Ovary (tissue), 9 donors: ENCODE measurements around the gene ZMAT2. TPM values are rescaled to one million over a fixed set of nuclear protein-coding genes. Genes with fewer than 3 reads are reported as not detected.

Experiments used
- DNase-seq, 5 donors: peaks; one replicate each; pipeline ENCODE4 v3.0.0-alpha.2; 2019 to 2020
- H3K27ac ChIP-seq, 2 donors: fragments of 200-600 bp; one replicate each; pipeline versions ENCODE4 v1.5.1 to v1.8.0; 2019 to 2022
- H3K27me3 ChIP-seq: fragments of 200-600 bp; one replicate; pipeline ENCODE4 v1.8.0; 2022
- H3K36me3 ChIP-seq: fragments of 200-600 bp; sonication (generic); one replicate; pipeline ENCODE4 v1.5.1; 2019
- H3K4me1 ChIP-seq: one replicate; pipeline ENCODE4 v1.8.1; 2013; ENCODE audit warnings: mild to moderate bottlenecking, moderate library complexity; ENCODE audit not compliant: insufficient read depth
- H3K4me3 ChIP-seq: fragments of 200-600 bp; sonication (generic); one replicate; pipeline ENCODE4 v1.5.1; 2017
- H3K9me3 ChIP-seq, 2 donors: fragments of 200-600 bp in 1 of 2; sonication (generic) in 1 of 2; one replicate each; pipeline versions ENCODE4 v1.5.1 to v1.8.1; 2013 to 2019; ENCODE audit warnings: mild to moderate bottlenecking in 1 of 2, moderate library complexity in 1 of 2
- CTCF ChIP-seq, 3 donors: fragments of 450-650 bp in 2 of 3; fragments of 200-600 bp in 1 of 3; IDR thresholded peaks; one replicate each; pipeline versions ENCODE4 v1.5.1 to v1.8.0; 2016 to 2022; ENCODE audit warnings: antibody characterized with exemption in 3 of 3, mild to moderate bottlenecking in 1 of 3
- EP300 ChIP-seq: sonication (generic); formaldehyde crosslinking; IDR thresholded peaks from one replicate; pipeline ENCODE4 v1.6.1; 2017; ENCODE audit warnings: antibody characterized with exemption
- POLR2A ChIP-seq: fragments of 450-650 bp; IDR thresholded peaks from one replicate; pipeline ENCODE4 v1.6.1; 2017; ENCODE audit warnings: antibody characterized with exemption, mild to moderate bottlenecking, moderate library complexity
- WGBS, 3 donors: extraction: QIAGEN DNeasy Blood & Tissue Kit in 1 of 3; methylation state at CpG; one replicate each; pipeline versions ENCODE4 v1.1.5 to v1.1.7; 2013 to 2017; 5-methylcytosine and 5-hydroxymethylcytosine counted together
- intact Hi-C, 4 donors: fragments of 100-400 bp; cut with DNase I; formaldehyde crosslinking; loops; one replicate each; pipeline versions ENCODE4 v1.11.0 to v1.15.1; 2022 to 2023
- polyA plus RNA-seq, 2 donors: library from polyadenylated mRNA; stranded (reverse); fragments of 200-250 nt in 1 of 2; fragments of 350-450 nt in 1 of 2; fragmentation: Illumina TruSeq in 1 of 2; extraction: RNeasy Lipid Tissue Mini Kit (QIAGEN cat#74804) in 1 of 2; gene quantifications; one replicate each; pipeline ENCODE4 v1.2.3, GENCODE V29; 2013 to 2014
- small RNA-seq: library from RNA; depleted of rRNA; stranded (forward); fragments of <200 nt; gene quantifications from one replicate; pipeline ENCODE3, GENCODE V24; 2016
- total RNA-seq, 7 donors: library from RNA; depleted of rRNA in 2 of 7; stranded (reverse); fragments of >200 nt in 2 of 7; fragmentation: NEBNext Ultra II Directional in 3 of 7; extraction: Animal tissue kit (Norgen Biotek cat#: 25700) in 3 of 7; gene quantifications; one replicate each; pipeline versions ENCODE4 v1.1.0 to v1.2.4, GENCODE V29; 2016 to 2023
- donor health status: DM: no; HTN: no; CAD: no; lungs with moderate emphysema.
- donor health status: DM: no; HTN: no; CAD: no.
- donor health status: Bipolar disorder and iron deficiency.
- donor health status: DM: yes; HTN: yes; CAD: no.
- donor health status: DM: no; HTN: no; CAD: no.
- donor health status: DM: yes; HTN: yes; CAD: no.

Gene ZMAT2
- total and polyA plus RNA-seq, 9 donors, result 22.9 to 126 (median 40.7) TPM

- H3K27ac ChIP-seq, result no peak overlapping the region
- H3K27me3 ChIP-seq, result no peaks in the 10 kb centered on the region
- DNase-seq, result no peak
- intact Hi-C loops, result no loop called here
- WGBS, 3 donors, result 77 to 83% (median 79%) methylated on average over 5 of the region's 5 CpGs
- H3K4me1 ChIP-seq, result no peaks in the 10 kb centered on the region
- H3K4me3 ChIP-seq, result no peak overlapping the region
- TF ChIP-seq CTCF (IDR thresholded peaks at IDR 0.05), result no peak
- no peak for TF ChIP-seq POLR2A
- TF ChIP-seq EP300, result no peak
- H3K36me3 ChIP-seq, result no peaks in the 10 kb centered on the region
- peaks cover 0 to 4% of the 10 kb centered on the region in 2 donors for H3K9me3 ChIP-seq
Observed at GRCh38 chr5:140753561-140753960, 53.3 kb downstream of the ZMAT2 start.

Small RNAs within 50 kb of the gene (small RNA-seq; reads per million reads assigned to genes)
- gene VTRNA1-1 (15.6 reads per million, percentile 86 among the genes with 10 or more reads in this experiment), gene VTRNA1-2 (0.40 reads per million), gene VTRNA1-3 (not detected)

Other genes with a start within 250 kb of the ZMAT2 start
- 10 to 100 TPM in 6 of 7 donors, 1 to 10 TPM in 1; 8.6 to 23.6 (median 17.8) TPM for gene EIF4EBP3, start 152.8 kb upstream of the ZMAT2 start, total RNA-seq
- 10 to 100 TPM; 16.0 to 30.2 TPM for gene EIF4EBP3, start 152.8 kb upstream of the ZMAT2 start, polyA plus RNA-seq
- gene SRA1, start 143.0 kb upstream of the ZMAT2 start, total RNA-seq, result 10 to 100 TPM; 11.7 to 34.4 (median 20.1) TPM
- gene SRA1, start 143.0 kb upstream of the ZMAT2 start, polyA plus RNA-seq, result 10 to 100 TPM; 16.9 to 33.2 TPM
- 10 to 100 TPM; 33.0 to 47.6 (median 39.5) TPM for gene APBB3, start 135.8 kb upstream of the ZMAT2 start, total RNA-seq
- gene APBB3, start 135.8 kb upstream of the ZMAT2 start, polyA plus RNA-seq, result 10 to 100 TPM; 13.1 to 36.1 TPM
- gene SLC35A4, start 135.6 kb upstream of the ZMAT2 start, total RNA-seq, result 10 to 100 TPM; 22.3 to 65.7 (median 47.1) TPM
- gene SLC35A4, start 135.6 kb upstream of the ZMAT2 start, polyA plus RNA-seq, result 10 to 100 TPM; 27.1 to 80.2 TPM
- 10 to 100 TPM; 26.5 to 96.0 (median 48.6) TPM for gene CD14, start 67.3 kb upstream of the ZMAT2 start, total RNA-seq
- 10 to 100 TPM in 1 of 2 donors, 1 to 10 TPM in 1; 8.7 to 37.7 TPM for gene CD14, start 67.3 kb upstream of the ZMAT2 start, polyA plus RNA-seq
- 10 to 100 TPM; 12.2 to 62.8 (median 14.9) TPM for gene TMCO6, start 61.0 kb upstream of the ZMAT2 start, total RNA-seq
- 10 to 100 TPM in 1 of 2 donors, 1 to 10 TPM in 1; 8.0 to 33.2 TPM for gene TMCO6, start 61.0 kb upstream of the ZMAT2 start, polyA plus RNA-seq
- gene NDUFA2, start 52.8 kb upstream of the ZMAT2 start, total RNA-seq, result 100 to 1,000 TPM in 1 of 7 donors, 10 to 100 TPM in 6; 44.6 to 107 (median 46.9) TPM
- 100 to 1,000 TPM in 1 of 2 donors, 10 to 100 TPM in 1; 42.6 to 123 TPM for gene NDUFA2, start 52.8 kb upstream of the ZMAT2 start, polyA plus RNA-seq
- gene IK, start 52.6 kb upstream of the ZMAT2 start, total RNA-seq, result 100 to 1,000 TPM in 1 of 7 donors, 10 to 100 TPM in 6; 70.9 to 112 (median 78.0) TPM
- gene IK, start 52.6 kb upstream of the ZMAT2 start, polyA plus RNA-seq, result 100 to 1,000 TPM in 1 of 2 donors, 10 to 100 TPM in 1; 99.8 to 184 TPM
- gene WDR55, start 35.5 kb upstream of the ZMAT2 start, total RNA-seq, result 10 to 100 TPM in 6 of 7 donors, 1 to 10 TPM in 1; 9.1 to 16.6 (median 13.7) TPM
- 10 to 100 TPM in 1 of 2 donors, 1 to 10 TPM in 1; 9.9 to 12.3 TPM for gene WDR55, start 35.5 kb upstream of the ZMAT2 start, polyA plus RNA-seq
- gene DND1, start 26.9 kb upstream of the ZMAT2 start, total RNA-seq, result 1 to 10 TPM in 2 of 7 donors, under 1 TPM in 5; 0.30 to 1.2 (median 0.69) TPM
- under 1 TPM in 1 of 2 donors, not detected in 1; 0.98 TPM for gene DND1, start 26.9 kb upstream of the ZMAT2 start, polyA plus RNA-seq
- 10 to 100 TPM; 26.8 to 48.2 (median 41.7) TPM for gene HARS1, start 9.1 kb upstream of the ZMAT2 start, total RNA-seq
- 10 to 100 TPM; 38.9 to 68.6 TPM for gene HARS1, start 9.1 kb upstream of the ZMAT2 start, polyA plus RNA-seq
- 10 to 100 TPM; 15.2 to 25.2 (median 21.6) TPM for gene HARS2, start 9.0 kb upstream of the ZMAT2 start, total RNA-seq
- 10 to 100 TPM; 20.9 to 27.5 TPM for gene HARS2, start 9.0 kb upstream of the ZMAT2 start, polyA plus RNA-seq
- gene PCDHA1, start 85.7 kb downstream of the ZMAT2 start, total RNA-seq, result under 1 TPM in 1 of 7 donors, not detected in 6; 0.05 TPM
- not detected for gene PCDHA1, start 85.7 kb downstream of the ZMAT2 start, polyA plus RNA-seq
- gene PCDHA2, start 94.4 kb downstream of the ZMAT2 start, total RNA-seq, result 1 to 10 TPM in 2 of 7 donors, under 1 TPM in 5; 0.34 to 1.6 (median 0.57) TPM
- under 1 TPM; 0.17 to 0.34 TPM for gene PCDHA2, start 94.4 kb downstream of the ZMAT2 start, polyA plus RNA-seq
- 1 to 10 TPM in 6 of 7 donors, under 1 TPM in 1; 0.65 to 2.7 (median 1.4) TPM for gene PCDHA3, start 100.6 kb downstream of the ZMAT2 start, total RNA-seq
- gene PCDHA3, start 100.6 kb downstream of the ZMAT2 start, polyA plus RNA-seq, result 1 to 10 TPM in 1 of 2 donors, under 1 TPM in 1; 0.45 to 1.1 TPM
- gene PCDHA4, start 106.6 kb downstream of the ZMAT2 start, total RNA-seq, result 1 to 10 TPM in 3 of 7 donors, under 1 TPM in 4; 0.76 to 2.7 (median 1.00) TPM
- under 1 TPM; 0.18 to 0.42 TPM for gene PCDHA4, start 106.6 kb downstream of the ZMAT2 start, polyA plus RNA-seq
- 1 to 10 TPM in 1 of 7 donors, under 1 TPM in 6; 0.11 to 1.4 (median 0.54) TPM for gene PCDHA5, start 121.2 kb downstream of the ZMAT2 start, total RNA-seq
- under 1 TPM; 0.07 to 0.08 TPM for gene PCDHA5, start 121.2 kb downstream of the ZMAT2 start, polyA plus RNA-seq
- 1 to 10 TPM in 3 of 7 donors, under 1 TPM in 4; 0.32 to 1.7 (median 0.97) TPM for gene PCDHA6, start 127.5 kb downstream of the ZMAT2 start, total RNA-seq
- gene PCDHA6, start 127.5 kb downstream of the ZMAT2 start, polyA plus RNA-seq, result under 1 TPM; 0.18 to 0.33 TPM
- gene PCDHA7, start 133.8 kb downstream of the ZMAT2 start, total RNA-seq, result 1 to 10 TPM in 1 of 7 donors, under 1 TPM in 6; 0.35 to 1.4 (median 0.65) TPM
- under 1 TPM; 0.25 to 0.35 TPM for gene PCDHA7, start 133.8 kb downstream of the ZMAT2 start, polyA plus RNA-seq
- under 1 TPM; 0.23 to 0.72 (median 0.43) TPM for gene PCDHA8, start 140.7 kb downstream of the ZMAT2 start, total RNA-seq
- under 1 TPM in 1 of 2 donors, not detected in 1; 0.02 TPM for gene PCDHA8, start 140.7 kb downstream of the ZMAT2 start, polyA plus RNA-seq
- under 1 TPM; 0.34 to 0.60 (median 0.50) TPM for gene PCDHA9, start 147.9 kb downstream of the ZMAT2 start, total RNA-seq
- gene PCDHA9, start 147.9 kb downstream of the ZMAT2 start, polyA plus RNA-seq, result under 1 TPM in 1 of 2 donors, not detected in 1; 0.05 TPM
- gene PCDHA10, start 155.4 kb downstream of the ZMAT2 start, total RNA-seq, result 1 to 10 TPM; 1.0 to 4.0 (median 1.5) TPM
- gene PCDHA10, start 155.4 kb downstream of the ZMAT2 start, polyA plus RNA-seq, result 1 to 10 TPM in 1 of 2 donors, under 1 TPM in 1; 0.06 to 1.9 TPM
- gene PCDHA11, start 168.5 kb downstream of the ZMAT2 start, total RNA-seq, result under 1 TPM; 0.23 to 0.79 (median 0.53) TPM
- gene PCDHA11, start 168.5 kb downstream of the ZMAT2 start, polyA plus RNA-seq, result under 1 TPM; 0.04 to 0.08 TPM
- gene PCDHA12, start 174.9 kb downstream of the ZMAT2 start, total RNA-seq, result 1 to 10 TPM in 2 of 7 donors, under 1 TPM in 5; 0.27 to 1.3 (median 0.56) TPM
- under 1 TPM; 0.04 to 0.20 TPM for gene PCDHA12, start 174.9 kb downstream of the ZMAT2 start, polyA plus RNA-seq
- gene PCDHA13, start 181.7 kb downstream of the ZMAT2 start, total RNA-seq, result under 1 TPM in 6 of 7 donors, not detected in 1; 0.32 to 0.92 (median 0.47) TPM
- gene PCDHA13, start 181.7 kb downstream of the ZMAT2 start, polyA plus RNA-seq, result under 1 TPM; 0.01 to 0.17 TPM
- under 1 TPM; 0.40 to 0.82 (median 0.57) TPM for gene PCDHAC1, start 225.9 kb downstream of the ZMAT2 start, total RNA-seq
- gene PCDHAC1, start 225.9 kb downstream of the ZMAT2 start, polyA plus RNA-seq, result under 1 TPM; 0.04 to 0.15 TPM